GM21360 (cell line): ENCODE data around the gene KATNB1.
"Not testable (repeated sequence)": the region's sequence is repeated elsewhere in the genome, so short reads cannot be mapped to it uniquely, and the experiment has no call there.

Experiments
- ATAC-seq: cut with Tn5 transposase; IDR thresholded peaks from one replicate; pipeline ENCODE4 v1.9.1; 2021; ENCODE audit warnings: mild to moderate bottlenecking, moderate library complexity; ENCODE audit not compliant: unreplicated experiment

KATNB1 gene

DNA sequence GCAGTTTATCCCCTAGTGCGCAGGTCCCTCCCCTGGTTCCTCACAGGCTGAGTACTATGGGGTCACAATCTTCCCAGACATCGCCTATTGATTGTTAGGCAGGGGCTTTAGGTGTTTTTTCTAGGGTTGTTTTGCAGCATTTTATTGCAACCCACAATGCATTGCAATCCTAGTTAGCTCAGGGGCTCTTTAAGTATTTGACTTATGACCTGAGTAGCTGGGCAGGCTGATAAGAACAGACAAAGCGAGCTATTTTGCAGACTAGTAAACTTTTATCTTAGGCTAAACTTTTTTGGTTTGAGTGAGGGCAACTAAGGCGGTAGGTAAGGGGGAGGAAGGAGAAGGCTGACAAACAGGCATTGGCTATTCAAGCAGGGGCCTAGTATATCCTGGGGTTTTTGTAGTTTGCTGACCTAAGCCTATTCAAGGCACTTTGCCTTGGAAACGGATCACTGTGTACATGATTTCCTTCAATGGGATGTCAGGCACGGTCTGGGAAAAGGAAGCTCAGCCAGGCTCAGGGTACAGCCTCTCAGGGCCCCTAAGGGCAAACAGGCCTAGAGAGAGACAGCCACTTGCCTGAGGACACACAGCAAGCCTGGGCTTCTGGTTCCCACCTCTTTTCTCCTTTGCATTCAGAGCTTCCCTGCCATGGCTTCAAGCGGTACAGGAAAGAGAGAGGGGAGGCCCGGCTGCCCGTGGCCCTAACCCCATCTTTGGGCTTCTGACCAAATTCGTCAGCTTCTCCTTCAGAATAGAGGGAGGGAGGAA, 34.6 kb upstream of the KATNB1 start:
- ATAC-seq = no peak

DNA sequence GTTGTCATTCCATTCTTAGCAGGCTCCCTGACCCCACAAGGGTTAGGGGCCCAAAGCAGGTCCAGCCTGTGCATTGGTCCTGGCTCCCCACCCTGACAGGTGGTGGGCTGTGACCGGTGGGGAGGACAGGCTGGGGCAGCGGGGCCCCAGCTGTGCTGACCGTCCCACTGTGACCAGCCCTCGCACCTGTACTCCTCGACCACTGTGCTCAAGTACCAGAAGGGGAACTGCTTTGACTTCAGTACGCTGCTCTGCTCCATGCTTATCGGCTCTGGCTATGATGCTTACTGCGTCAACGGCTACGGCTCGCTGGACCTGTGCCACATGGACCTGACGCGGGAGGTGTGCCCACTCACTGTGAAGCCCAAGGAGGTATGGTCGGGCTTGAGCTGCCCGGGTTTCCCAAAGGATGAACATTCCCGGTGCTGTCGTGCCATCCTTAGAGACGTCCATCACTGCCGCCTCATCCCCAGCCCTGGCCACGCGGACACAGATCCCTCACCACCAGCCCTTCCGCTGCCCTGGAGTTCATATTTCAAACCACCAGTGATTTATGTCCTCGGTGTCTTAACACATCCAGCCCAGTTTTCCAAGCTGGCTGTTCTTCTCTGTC, 33.7 kb upstream of the KATNB1 start:
- no peak for ATAC-seq

DNA sequence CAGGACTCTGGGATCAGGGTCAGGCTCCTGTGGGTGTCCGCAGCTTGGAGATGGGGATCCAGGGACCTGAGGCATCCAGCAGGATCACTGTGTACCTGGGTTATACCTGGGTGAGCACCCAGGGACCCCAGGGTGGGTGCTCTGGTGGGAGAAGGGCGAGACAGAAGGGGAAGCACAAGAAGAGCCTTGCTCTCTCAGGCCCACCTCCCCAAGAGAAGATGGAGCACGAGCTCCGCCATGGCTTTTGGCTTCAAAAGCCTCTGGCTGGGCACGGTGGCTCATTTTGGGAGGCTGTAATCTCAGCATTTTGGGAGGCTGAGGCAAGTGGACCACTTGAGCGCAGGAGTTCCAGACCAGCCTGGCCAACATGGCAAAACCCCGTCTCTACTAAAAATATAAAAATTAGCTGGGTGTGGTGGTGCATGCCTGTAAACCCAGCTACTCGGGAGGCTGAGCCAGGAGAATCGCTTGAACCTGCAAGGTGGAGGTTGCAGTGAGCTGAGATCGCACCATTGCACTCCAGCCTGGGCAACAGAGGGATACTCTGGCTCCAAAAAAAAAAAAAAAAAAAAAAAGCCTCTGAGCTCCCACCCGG, 32.1 kb upstream of the KATNB1 start:
- ATAC-seq = no peak

DNA sequence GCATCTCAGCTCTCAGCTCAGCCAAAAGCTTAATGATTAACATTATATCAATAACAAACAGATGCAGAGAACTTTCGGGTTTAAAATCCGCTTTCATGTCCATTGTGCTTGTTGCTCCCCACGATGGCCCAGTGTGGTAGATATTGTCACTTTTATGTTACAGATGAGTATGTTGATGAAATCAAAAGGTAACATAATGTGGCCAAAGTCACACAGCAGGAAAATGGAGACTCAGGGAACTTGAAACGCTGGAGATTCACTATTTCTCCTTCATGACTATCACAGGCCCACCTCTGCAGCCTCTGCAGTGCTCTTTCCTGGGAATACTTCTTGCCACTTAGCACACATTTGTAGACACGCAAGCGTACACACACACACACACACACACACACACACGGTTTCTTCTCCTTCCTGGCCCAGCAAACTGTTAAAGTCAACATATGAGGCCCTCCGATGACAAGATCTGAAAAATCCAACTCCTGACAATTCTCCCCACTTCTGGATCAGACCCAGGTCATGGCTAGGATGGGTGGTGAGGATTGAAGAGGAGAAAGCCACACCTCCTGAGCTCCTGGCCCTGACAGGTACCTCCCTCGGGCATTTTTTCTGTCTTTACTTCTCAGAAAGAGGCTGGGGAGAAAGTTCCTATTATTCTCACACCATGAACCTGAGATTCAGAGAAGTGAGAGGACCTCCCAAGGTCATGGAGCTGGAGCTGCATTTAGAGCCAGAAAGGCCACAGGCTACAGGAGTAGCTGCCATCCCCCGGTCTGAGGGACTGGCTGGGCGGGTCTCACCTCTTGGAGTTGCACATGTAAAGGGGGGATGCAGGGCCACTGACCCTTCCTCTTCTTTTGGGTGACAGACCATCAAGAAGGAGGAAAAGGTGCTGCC, 31.3 kb upstream of the KATNB1 start:
- no peak for ATAC-seq

DNA sequence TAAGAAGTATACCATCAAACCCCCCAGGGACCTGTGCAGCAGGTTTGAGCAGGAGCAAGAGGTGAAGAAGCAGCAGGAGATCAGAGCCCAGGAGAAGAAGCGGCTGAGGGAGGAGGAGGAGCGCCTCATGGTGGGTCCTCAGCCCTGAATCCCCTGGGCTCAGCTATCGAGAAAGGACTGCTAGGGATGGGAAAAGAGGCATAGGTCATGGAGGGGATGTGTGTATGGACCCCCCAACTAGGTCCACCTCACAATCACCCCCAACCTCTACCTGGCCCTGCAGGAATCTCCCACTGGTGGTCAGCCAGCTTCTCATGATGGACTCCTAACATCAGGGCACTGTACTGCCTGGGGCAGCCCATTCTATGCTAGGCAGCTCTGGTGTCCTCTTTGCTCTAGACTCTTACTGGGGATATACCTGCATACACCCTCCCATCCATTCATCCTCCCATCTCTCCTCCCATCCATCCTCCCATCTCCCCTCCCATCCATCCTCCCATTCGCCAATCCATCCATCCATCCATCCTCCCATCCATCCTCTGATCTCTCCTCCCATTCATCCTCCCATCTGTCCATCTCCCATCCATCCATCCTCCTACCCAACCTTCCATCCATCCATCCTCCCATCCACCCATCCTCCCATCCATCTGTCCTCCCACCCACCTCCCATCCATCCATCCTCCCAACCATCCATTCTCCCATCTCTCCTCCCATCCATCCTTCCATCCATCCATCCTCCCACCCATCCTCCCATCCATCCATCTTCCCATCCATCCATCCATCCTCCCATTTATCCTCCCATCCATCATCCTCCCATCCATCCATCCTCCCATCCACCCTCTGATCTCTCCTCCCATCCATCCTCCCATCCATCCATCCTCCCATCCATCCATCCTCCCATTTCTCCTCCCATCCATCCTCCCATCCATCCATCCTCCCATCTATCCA, 30.4 kb upstream of the KATNB1 start:
- ATAC-seq = no peak

DNA sequence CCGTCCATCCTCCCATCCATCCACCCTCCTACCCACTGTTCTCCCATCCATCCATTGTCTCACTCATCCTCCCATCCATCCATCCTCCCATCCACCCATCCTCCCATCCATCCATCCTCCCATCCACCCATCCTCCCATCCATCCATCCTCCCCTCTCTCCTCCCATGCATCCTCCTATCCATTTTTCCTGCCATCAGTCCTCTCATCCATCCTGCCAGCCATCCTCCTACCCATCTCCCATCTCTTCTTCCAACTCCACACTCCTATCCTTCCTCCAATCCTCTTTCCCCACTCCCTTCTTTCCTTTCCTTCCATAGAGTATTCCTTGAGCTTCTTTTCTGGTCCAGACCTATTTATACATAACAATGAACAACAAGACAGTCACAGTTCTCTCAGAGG, 28.9 kb upstream of the KATNB1 start:
- ATAC-seq = no peak

DNA sequence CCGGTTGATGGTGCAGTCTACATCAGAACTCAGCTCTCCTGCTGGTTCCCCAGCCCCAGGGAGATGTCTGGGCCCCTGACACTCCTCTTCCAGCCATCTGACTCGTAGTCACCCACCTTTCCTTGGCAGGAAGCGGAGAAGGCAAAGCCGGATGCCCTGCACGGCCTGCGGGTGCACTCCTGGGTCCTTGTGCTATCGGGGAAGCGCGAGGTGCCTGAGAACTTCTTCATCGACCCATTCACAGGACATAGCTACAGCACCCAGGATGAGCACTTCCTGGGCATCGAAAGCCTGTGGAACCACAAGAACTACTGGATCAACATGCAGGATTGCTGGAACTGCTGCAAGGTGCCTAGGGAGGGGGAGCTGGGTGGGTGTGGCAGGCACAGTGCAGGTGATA, 28.2 kb upstream of the KATNB1 start:
- ATAC-seq = no peak

DNA sequence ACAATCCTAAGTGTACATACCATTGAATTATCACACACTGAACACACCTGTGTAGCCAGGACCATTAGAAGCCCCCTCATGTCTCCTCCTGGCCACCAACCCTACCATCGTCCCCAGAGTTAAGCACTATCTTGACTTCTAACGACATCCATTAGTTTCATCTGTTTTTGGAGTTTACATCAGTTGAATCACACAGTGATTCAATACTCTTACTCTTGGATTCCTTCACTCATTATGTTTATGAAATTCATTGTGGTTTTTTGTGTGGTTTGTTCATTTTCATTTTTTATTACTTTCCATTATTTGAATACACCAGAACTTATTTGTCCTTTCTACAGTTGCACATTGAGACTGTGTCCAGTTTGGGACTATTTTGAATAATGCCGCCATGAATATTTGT, 27.4 kb upstream of the KATNB1 start:
- no peak for ATAC-seq

DNA sequence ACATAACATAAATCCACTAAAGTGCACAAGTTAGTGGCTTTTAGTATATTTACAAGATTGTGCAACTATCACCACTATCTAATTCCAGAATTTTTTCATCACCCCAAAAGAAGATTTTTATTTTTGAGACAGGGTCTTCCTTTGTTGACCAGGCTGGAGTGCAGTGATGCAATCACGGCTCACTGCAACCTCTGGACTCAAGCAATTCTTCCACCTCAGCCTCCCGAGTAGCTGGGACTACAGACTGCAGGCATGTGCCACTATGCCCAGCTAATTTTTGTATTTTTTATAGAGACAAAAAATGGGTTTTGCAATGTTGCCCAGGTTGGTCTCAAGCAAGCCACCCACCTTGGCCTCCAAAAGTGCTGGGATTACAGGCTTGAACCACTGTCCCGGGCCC, 25.9 kb upstream of the KATNB1 start:
- no peak for ATAC-seq

DNA sequence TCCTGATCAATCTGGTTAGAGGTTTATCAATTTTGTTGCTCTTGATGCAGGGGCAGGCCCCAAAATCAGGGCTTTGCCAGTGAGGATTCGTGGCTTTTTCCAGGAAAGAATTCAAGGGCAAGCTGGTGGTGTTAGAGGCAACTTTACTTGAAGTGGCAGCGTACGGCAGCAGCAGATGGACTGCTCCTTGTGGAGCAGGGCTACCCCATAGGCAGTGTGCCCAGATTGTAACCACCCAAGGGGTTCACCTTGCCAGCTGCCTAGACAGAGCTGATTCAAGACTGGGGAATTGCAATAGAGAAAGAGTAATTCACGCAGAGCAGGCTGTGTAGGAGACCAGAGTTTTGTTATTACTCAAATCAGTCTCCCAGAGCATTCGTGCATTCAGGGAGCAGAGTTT, 24.2 kb upstream of the KATNB1 start:
- no peak for ATAC-seq

DNA sequence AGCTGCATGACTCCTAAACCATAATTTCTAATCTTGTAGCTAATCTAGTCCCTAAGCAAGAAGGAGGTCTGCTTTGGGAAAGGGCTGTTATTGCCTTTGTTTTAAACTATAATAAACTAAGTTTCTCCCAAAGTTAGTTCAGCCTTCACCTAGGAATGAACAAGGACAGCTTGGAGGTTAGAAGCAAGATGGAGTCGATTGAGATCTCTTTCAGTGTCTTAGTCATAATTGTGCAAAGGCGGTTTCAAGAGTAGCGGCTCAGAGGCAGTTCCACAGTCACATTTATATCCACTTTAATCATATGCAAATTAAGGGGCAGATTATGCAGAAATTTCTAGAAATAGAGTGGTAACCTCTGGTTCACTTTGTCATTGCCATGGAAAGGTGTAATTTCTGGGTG, 23.6 kb upstream of the KATNB1 start:
- ATAC-seq = no peak

DNA sequence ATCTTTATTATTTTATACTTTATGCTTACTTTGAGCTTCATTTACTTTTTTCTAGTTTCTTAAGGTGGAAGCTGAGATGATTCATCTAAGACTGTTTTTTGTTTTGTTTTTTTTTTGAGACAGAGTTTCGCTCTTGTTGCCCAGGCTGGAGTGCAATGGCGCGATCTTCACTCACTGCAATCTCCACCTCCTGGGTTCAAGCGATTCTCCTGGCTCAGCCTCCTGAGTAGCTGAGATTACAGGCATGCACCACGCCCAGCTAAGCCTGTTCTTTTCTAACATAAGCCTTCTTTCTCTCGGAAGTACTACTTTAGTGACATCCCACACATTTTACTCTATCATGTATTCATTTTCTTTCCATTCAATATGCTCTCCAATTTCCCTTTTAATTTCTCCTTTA, 23.0 kb upstream of the KATNB1 start:
- not testable (repeated sequence) for ATAC-seq

DNA sequence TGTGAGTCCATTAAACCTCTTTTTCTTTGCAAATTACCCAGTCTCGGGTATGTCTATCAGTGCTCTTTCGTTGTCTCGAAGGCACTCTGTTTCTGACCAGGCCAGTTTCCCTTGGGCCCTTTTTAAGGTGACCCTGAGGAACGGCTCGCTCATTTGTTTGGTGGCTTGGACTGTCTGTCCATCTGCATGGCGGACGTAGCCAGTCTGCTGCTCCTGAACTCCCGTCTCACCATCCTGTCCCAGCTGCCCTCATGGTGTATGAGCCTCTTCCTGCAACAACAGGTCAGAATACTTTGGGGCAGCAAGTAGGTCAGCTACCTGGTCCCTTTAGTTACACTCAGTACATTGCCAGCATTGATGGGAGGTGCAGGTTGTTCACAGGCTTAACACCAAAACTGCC, 22.0 kb upstream of the KATNB1 start:
- ATAC-seq = no peak

DNA sequence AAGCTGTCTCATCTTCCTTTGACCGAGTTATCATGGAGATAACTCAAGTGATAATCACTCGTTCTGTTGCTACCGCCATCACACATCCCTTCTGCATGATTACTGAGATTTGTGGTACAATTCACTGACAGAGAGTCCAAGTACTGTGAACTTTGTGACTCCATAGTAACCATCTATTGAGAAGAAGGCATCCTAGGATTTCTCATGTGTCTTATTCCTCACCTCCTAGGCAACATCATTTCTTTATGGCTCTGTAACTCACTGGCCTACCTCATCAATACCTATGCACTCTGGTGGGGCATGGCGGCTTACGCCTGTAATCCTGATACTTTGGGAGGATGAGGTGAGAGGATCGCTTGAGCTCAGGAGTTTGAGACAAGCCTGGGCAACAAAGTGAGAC, 21.5 kb upstream of the KATNB1 start:
- no peak for ATAC-seq

DNA sequence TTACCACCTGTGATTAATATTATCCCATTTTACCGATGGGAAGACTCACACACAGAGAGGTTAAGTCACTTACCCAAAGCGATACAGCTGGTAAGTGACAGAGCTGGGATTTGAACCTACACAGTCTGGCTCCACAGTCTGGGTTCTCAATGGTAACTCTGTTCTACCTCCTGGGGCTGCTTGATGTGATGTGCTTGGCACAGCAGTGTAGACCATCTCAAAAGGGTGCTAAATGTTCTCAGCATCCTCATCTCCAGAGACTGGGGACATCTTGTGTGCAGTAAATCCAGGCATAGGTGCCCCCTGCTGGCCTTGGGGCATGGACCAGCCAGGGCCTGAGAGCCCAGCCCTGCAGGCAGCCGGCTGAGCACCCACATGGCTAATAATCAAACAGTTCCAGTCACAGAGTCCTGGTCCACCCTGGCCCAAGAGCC, 15.4 kb upstream of the KATNB1 start:
- ATAC-seq = no peak

DNA sequence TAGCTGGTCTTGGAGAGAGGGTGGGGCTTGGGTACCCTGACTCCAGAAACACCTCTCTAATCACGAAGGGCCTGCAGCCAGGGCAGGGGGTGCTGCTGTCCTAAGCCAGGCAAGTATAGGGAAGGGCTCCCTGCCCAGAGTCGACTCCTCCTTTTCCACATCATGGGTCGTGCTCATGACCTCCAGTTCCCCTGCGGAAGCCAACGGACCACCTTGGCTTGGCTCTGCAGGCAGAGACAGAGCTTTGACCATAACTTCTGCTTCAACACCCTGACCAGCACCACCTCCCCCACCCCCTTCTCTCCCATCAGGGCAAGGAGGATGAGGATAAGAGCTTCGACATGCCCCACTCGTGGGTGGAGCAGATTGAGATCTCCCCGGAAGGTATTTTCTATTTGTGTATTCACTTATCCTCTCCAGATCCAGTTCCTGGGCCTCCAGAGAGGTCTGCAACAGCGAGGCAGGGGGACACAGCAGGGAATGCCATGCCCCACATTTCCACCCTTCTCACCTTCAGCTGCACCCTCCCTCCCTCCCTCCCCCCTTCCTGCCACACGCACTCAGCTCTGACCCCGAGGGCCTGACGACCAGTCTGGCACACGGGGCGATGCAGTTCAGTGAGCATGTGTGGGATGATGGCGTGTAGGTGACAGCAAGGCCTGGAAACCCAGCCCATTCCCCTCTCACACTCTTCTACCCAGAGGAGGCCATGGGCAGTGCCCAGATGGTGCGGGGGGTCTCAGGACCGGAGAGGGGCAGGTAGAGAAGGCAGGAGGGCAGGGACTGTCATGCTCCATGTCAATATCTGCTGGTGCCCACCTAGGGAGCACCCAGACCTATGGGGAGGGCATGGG, 14.0 kb upstream of the KATNB1 start:
- ATAC-seq = no peak

DNA sequence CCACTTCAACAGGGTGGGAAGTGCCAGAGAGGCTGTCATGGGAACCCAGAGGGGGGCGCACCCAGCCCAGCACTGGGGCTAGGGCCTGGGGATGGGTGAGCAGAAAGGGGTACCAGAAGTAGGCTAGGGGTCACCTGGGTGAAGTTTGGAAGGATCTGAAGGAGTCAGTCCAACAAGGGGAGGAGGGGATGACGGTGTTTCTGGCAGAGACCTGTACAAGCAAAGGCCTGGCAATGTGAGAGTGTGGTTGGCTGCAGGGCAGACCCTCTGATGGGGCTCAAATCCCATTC, 13.4 kb upstream of the KATNB1 start:
- ATAC-seq = no peak

DNA sequence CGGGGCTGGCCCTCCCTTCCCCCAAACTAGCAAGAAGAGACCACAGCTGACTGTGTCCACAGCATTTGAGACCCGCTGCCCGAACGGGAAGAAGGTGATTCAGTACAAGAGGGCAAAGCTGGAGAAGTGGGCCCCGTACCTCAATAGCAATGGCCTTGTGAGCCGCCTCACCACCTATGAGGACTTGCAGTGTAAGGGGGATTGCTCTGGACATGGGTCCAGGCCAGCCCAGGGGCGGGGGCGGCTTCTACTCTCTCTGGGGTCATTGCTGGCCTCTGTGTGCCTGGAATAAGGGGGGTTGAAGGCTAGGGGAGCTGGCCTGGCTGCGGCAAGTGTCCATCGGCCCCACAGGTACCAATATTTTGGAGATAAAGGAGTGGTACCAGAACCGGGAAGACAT, 12.9 kb upstream of the KATNB1 start:
- no peak for ATAC-seq

DNA sequence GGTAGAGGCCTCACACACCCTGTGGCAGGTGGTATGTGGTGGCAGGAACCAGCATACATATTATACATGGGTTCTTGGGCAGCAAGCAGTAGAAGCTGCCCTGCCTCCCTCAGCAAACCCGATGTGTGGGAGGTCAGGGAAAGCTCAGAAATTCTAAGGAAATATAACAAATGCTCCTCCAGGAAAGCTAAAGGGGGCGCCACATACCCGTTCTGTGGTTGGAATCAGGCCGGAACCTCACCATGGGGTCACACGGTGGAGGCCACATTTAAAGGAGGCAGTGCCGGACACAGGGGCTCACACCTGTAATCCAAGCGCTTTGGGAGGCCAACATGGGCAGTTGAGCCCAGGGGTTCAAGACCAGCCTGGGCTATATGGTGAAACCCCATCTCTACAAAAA, 12.4 kb upstream of the KATNB1 start:
- no peak for ATAC-seq

DNA sequence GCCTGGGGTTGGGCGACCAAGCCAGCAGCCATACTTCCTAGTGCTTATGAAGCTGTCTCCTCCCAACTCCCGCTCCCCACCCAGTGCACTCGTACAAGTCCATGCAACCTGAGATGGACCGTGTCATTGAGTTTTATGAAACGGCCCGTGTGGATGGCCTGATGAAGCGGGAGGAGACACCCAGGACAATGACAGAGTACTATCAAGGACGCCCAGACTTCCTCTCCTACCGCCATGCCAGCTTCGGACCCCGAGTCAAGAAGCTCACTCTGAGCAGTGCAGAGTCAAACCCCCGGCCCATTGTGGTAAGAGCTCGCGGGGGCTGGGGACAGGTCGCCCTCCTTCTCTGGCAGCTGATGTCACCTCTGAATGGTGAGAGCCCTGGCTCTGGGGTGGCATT, 11.0 kb upstream of the KATNB1 start:
- ATAC-seq = no peak
